Left lung (tissue), 10 donors: Measurements from ENCODE around the gene PRAC2. TPM values are rescaled to one million over a fixed set of nuclear protein-coding genes. Genes with fewer than 3 reads are reported as not detected.

Experiments
- ATAC-seq: fragments of 200-7000 bp; cut with Tn5 transposase; one replicate; pipeline ENCODE4 v1.9.1; 2020; ENCODE audit warnings: moderate library complexity
- DNase-seq, 4 donors: peaks; one replicate each; pipeline ENCODE4 v3.0.0-alpha.2; 2013 to 2020
- H3K27ac ChIP-seq, 2 donors: fragments of 200-600 bp; sonication (generic) in 1 of 2; one replicate each; pipeline versions ENCODE4 v1.5.0 to v1.8.0; 2020 to 2021
- H3K27me3 ChIP-seq, 2 donors: fragments of 200-600 bp; sonication (generic) in 1 of 2; one replicate each; pipeline versions ENCODE4 v1.5.0 to v1.8.0; 2020 to 2021
- H3K36me3 ChIP-seq, 2 donors: fragments of 200-600 bp; sonication (generic) in 1 of 2; one replicate each; pipeline versions ENCODE4 v1.5.0 to v1.8.0; 2020 to 2021
- H3K4me1 ChIP-seq, 2 donors: fragments of 200-600 bp; one replicate each; pipeline ENCODE4 v1.8.0; 2021
- H3K4me3 ChIP-seq, 2 donors: fragments of 200-600 bp; sonication (generic) in 1 of 2; one replicate each; pipeline versions ENCODE4 v1.5.0 to v1.8.0; 2020 to 2021; ENCODE audit warnings: mild to moderate bottlenecking in 1 of 2
- H3K9me3 ChIP-seq, 2 donors: fragments of 200-600 bp; sonication (generic) in 1 of 2; one replicate each; pipeline versions ENCODE4 v1.5.0 to v1.8.0; 2020 to 2021
- intact Hi-C, 2 donors: fragments of 100-400 bp; cut with DNase I; formaldehyde crosslinking; loops; one replicate each; pipeline versions ENCODE4 v1.11.2 to v1.14.2; 2022
- polyA plus RNA-seq, 6 donors: library from polyadenylated mRNA; unstranded; fragments of 120-200 nt; gene quantifications; one replicate each; pipeline ENCODE4 v1.2.1, GENCODE V29; 2013; ENCODE audit not compliant: insufficient read length in 6 of 6
- total RNA-seq, 2 donors: library from RNA; stranded (reverse); fragmentation: NEBNext Ultra II Directional; extraction: Animal tissue kit (Norgen Biotek cat#: 25700); gene quantifications; one replicate each; pipeline ENCODE4 v1.2.1, GENCODE V29; 2021
- TF ChIP-seq, protein P1 (sequence below), 2 donors: fragments of 200-600 bp; sonication (generic) in 1 of 2; IDR thresholded peaks; one replicate each; pipeline versions ENCODE4 v1.5.0 to v1.8.0; 2021; ENCODE audit warnings: antibody characterized with exemption in 2 of 2
- donor health status: DM: no; HTN: yes; CAD: no.
- donor health status: DM: no; HTN: no; CAD: no.

The PRAC2 gene
- total and polyA plus RNA-seq, 8 donors: not detected

DNA sequence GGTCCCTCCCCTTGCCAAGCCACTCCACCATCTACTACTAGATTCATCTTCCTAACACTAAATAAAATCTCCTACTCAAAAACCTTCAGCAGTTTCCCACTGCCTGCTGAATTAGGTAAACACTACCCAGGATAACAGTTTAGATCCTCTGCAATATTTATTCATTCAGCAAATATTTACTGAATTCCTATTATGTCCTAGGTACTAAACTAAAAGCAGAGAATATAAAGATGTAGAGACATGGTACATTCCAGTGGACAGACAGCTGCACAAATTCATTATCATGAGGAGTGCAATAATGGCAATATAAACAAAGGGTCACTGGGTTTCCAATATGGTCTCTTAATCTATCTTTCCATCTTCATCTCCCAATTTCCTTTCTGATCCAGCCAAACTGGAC is 36.3 kb downstream of the PRAC2 start:
- DNase-seq (no peak), ATAC-seq (no peak)
- Histone ChIP-seq H3K27ac (no peak overlapping the region), H3K36me3 (no peaks in the 10 kb centered on the region), H3K27me3 (peaks cover 46 to 100% of the 10 kb centered on the region in 2 donors), H3K4me3 (no peak overlapping the region), H3K9me3 (no peaks in the 10 kb centered on the region), H3K4me1 (peaks cover 0 to 12% of the 10 kb centered on the region in 2 donors)
- intact Hi-C loops: no loop called here
- TF ChIP-seq, protein P1, sequence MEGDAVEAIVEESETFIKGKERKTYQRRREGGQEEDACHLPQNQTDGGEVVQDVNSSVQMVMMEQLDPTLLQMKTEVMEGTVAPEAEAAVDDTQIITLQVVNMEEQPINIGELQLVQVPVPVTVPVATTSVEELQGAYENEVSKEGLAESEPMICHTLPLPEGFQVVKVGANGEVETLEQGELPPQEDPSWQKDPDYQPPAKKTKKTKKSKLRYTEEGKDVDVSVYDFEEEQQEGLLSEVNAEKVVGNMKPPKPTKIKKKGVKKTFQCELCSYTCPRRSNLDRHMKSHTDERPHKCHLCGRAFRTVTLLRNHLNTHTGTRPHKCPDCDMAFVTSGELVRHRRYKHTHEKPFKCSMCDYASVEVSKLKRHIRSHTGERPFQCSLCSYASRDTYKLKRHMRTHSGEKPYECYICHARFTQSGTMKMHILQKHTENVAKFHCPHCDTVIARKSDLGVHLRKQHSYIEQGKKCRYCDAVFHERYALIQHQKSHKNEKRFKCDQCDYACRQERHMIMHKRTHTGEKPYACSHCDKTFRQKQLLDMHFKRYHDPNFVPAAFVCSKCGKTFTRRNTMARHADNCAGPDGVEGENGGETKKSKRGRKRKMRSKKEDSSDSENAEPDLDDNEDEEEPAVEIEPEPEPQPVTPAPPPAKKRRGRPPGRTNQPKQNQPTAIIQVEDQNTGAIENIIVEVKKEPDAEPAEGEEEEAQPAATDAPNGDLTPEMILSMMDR (IDR thresholded peaks at IDR 0.05): no peak

DNA sequence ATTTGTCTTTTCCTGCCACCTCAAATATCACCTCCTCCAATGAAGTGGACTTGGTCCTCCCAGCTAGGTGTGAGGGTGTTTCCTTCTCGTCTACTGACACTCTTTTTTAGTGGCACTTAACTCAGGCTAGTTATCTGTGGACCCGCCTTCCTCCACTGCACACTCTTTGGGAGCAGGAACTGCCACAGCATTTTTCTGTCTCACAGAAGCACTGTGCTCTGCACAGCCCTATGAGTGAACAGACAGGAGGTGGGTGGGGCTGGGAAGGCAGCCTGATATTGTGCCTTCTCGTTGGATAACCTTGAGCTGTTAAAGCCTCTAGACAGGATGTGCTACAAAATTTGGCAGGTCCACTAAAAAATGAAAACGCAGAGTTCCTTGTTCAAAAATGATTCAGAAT is 37.4 kb downstream of the PRAC2 start:
- Histone ChIP-seq H3K36me3 (no peaks in the 10 kb centered on the region), H3K4me1 (peaks cover 0 to 5% of the 10 kb centered on the region in 2 donors), H3K4me3 (no peak overlapping the region), H3K27ac (no peak overlapping the region), H3K9me3 (no peaks in the 10 kb centered on the region), H3K27me3 (peaks cover 35 to 98% of the 10 kb centered on the region in 2 donors)
- DNase-seq (no peak), ATAC-seq (peak; percentile 12)
- TF ChIP-seq, protein P1 (IDR thresholded peaks at IDR 0.05): no peak
- intact Hi-C loops: no loop called here

DNA sequence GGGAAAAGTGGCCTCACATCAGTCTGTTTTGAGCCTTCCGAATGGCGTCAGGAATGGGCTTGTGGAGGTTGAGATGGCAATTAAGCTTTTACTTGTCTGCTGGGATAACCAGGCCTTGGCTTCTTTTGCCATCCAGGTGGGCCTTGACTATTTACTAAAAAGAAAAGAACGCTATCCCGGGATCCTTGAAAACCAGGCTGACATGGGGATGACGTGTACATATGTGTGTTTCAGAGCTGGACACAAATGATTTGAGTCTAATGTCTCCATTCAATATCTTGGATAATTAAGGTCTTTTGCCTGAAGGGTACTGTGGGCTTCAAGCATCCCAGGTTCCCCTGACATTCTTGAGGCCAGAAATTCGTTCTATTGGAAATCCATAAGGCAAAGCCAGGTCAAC is 38.1 kb downstream of the PRAC2 start:
- ATAC-seq: no peak
- no peaks in the 10 kb centered on the region for H3K36me3 ChIP-seq
- no peak overlapping the region for H3K27ac ChIP-seq
- no peak for DNase-seq
- H3K4me1 ChIP-seq: no peaks in the 10 kb centered on the region
- TF ChIP-seq, protein P1 (IDR thresholded peaks at IDR 0.05): no peak
- intact Hi-C loops: no loop called here
- H3K9me3 ChIP-seq: no peaks in the 10 kb centered on the region
- peaks cover 28 to 91% of the 10 kb centered on the region in 2 donors for H3K27me3 ChIP-seq
- H3K4me3 ChIP-seq: no peak overlapping the region

DNA sequence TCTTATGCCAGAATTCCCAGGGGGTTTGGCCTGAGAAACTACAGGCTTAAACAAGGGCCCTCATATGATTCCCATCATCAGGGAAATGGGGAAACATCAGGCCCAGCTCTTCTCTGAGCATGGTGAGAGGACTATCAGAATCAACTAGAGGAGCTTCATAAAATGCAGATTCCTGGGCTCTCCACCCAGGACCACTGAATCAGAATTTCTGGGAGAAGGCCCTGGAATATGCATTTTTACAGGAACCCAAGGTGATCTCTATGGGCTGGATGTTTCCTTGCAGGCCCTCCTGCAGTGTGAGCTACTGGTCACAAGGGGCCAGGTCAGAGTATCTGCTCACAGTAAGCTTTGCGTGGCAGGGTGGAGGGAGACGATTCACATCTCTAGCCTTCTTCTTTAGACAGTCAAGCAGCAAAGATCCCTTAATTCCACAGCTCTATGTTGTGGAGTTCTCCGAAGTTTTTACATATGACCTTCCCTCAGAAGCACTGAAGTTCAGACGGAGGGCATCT is 44.3 kb downstream of the PRAC2 start:
- TF ChIP-seq, protein P1 (IDR thresholded peaks at IDR 0.05): no peak
- Histone ChIP-seq H3K9me3 (no peaks in the 10 kb centered on the region), H3K4me1 (no peaks in the 10 kb centered on the region), H3K27ac (no peak overlapping the region), H3K4me3 (no peak overlapping the region), H3K27me3 (peaks cover 0 to 58% of the 10 kb centered on the region in 2 donors), H3K36me3 (no peaks in the 10 kb centered on the region)
- DNase-seq (no peak), ATAC-seq (no peak)
- intact Hi-C loops: no loop called here

DNA sequence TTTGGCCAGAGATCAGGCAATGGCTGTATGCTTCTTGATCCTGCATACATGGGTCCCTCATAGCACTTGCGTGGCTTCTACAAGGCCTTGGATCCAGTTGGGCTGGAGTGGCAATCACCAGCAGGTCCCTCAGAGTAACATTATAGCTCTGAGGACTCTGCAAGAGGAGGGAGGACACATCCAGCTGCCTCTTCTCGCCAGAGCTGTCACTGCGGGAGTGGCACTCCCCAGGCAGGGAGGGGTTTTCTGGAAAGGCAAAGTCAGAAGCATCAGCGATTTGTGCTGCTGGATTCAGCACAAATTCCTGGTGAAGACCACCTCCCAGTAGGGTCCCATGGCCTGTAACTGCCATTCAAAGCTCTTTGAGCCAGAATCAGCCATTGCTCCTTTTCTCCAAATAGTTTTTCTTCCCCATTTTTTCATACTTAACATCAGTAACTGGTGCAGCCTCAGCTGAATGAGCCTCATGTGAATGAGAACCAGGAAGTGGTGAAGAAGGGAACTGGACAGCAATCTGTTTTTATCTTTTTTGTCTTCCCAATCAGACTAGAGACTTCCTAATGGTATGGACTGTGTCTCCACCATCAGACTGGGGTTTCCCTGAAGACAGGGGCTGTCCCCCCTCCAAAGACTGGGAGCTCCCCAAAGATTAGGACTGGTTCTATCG is 46.2 kb downstream of the PRAC2 start:
- H3K27me3 ChIP-seq: peaks cover 0 to 49% of the 10 kb centered on the region in 2 donors
- no peaks in the 10 kb centered on the region for H3K9me3 ChIP-seq
- TF ChIP-seq, protein P1 (IDR thresholded peaks at IDR 0.05): no peak
- no peak for ATAC-seq
- no peak overlapping the region for H3K27ac ChIP-seq
- no peak for DNase-seq
- H3K4me1 ChIP-seq: no peaks in the 10 kb centered on the region
- no peaks in the 10 kb centered on the region for H3K36me3 ChIP-seq
- intact Hi-C loops: no loop called here
- H3K4me3 ChIP-seq: no peak overlapping the region
